PFSK-1 (cell line): ENCODE results near the gene MYH15. TPM values are rescaled to one million over a fixed set of nuclear protein-coding genes. Genes with fewer than 3 reads are reported as not detected.

Source experiments
- FOXP2 ChIP-seq: optimal IDR thresholded peaks from 2 replicates; pipeline ENCODE3; 2011; ENCODE audit warnings: borderline replicate concordance, control low read depth, inconsistent platforms; ENCODE audit not compliant: insufficient read depth; ENCODE audit errors: extremely low read length, extremely low read depth
- POLR2AphosphoS5 ChIP-seq: IDR thresholded peaks from 2 replicates; pipeline ENCODE4 v1.6.1; 2012; ENCODE audit warnings: low read depth, mild to moderate bottlenecking, control low read depth, low read length, moderate library complexity
- SIN3A ChIP-seq: IDR thresholded peaks from 2 replicates; pipeline ENCODE4 v1.6.1; 2012; ENCODE audit warnings: mild to moderate bottlenecking, low read length, moderate library complexity, borderline replicate concordance; ENCODE audit not compliant: insufficient read depth
- TAF1 ChIP-seq: IDR thresholded peaks from 2 replicates; pipeline ENCODE4 v1.6.1; 2012; ENCODE audit warnings: low read length, control low read depth, borderline replicate concordance; ENCODE audit not compliant: insufficient read depth
- polyA plus RNA-seq: library from polyadenylated mRNA; unstranded; fragments of >200 nt; gene quantifications from one replicate; pipeline ENCODE4 v1.2.1, GENCODE V29; 2012; ENCODE audit warnings: low read depth, missing spikeins; ENCODE audit not compliant: insufficient read length
- TF ChIP-seq, protein P1 (sequence below), 2 experiments: IDR thresholded peaks; 2 replicates each; pipeline versions ENCODE4 v1.6.1 to v1.8.0; 2011 to 2012; ENCODE audit warnings: low read depth in 2 of 2, low read length in 2 of 2, control low read depth in 1 of 2, inconsistent platforms in 1 of 2, mild to moderate bottlenecking in 1 of 2, moderate library complexity in 1 of 2; ENCODE audit not compliant: insufficient read depth in 1 of 2

The MYH15 gene
- polyA plus RNA-seq: 0.10 TPM

DNA sequence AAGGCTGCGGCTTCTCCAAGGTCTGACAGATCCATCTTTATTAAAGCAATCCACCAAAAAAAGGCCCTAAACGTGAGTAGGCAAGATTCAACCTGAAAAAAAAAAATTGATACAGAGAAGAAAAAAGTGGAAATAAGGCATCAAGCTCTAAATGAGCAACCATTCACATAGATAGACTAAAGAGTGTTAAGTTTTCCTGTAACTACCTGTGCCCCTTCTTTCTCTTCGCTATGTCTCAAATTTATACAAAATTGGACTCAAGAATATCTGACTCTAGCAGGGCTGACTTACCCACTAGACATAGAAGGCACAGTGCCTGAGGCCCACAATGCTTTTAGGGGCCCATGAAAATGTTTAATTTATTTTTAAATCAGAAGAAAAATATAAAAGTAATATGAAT is at the start of gene MYH15:
Gene MYH15, minus strand, starts transcription at position 101 of the 400 bp plus-strand sequence. Its CDS starts 66 bp downstream, at position 35.
- TF ChIP-seq POLR2AphosphoS5: no peak
- TF ChIP-seq, protein P1, sequence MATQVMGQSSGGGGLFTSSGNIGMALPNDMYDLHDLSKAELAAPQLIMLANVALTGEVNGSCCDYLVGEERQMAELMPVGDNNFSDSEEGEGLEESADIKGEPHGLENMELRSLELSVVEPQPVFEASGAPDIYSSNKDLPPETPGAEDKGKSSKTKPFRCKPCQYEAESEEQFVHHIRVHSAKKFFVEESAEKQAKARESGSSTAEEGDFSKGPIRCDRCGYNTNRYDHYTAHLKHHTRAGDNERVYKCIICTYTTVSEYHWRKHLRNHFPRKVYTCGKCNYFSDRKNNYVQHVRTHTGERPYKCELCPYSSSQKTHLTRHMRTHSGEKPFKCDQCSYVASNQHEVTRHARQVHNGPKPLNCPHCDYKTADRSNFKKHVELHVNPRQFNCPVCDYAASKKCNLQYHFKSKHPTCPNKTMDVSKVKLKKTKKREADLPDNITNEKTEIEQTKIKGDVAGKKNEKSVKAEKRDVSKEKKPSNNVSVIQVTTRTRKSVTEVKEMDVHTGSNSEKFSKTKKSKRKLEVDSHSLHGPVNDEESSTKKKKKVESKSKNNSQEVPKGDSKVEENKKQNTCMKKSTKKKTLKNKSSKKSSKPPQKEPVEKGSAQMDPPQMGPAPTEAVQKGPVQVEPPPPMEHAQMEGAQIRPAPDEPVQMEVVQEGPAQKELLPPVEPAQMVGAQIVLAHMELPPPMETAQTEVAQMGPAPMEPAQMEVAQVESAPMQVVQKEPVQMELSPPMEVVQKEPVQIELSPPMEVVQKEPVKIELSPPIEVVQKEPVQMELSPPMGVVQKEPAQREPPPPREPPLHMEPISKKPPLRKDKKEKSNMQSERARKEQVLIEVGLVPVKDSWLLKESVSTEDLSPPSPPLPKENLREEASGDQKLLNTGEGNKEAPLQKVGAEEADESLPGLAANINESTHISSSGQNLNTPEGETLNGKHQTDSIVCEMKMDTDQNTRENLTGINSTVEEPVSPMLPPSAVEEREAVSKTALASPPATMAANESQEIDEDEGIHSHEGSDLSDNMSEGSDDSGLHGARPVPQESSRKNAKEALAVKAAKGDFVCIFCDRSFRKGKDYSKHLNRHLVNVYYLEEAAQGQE (IDR thresholded peaks at IDR 0.05; ENCODE audit: insufficient read depth in 1 of 2, low read depth in 2 of 2, low read length in 2 of 2): no peak
- TF ChIP-seq FOXP2: no peak
- no peak for TF ChIP-seq TAF1
- TF ChIP-seq SIN3A: no peak

DNA sequence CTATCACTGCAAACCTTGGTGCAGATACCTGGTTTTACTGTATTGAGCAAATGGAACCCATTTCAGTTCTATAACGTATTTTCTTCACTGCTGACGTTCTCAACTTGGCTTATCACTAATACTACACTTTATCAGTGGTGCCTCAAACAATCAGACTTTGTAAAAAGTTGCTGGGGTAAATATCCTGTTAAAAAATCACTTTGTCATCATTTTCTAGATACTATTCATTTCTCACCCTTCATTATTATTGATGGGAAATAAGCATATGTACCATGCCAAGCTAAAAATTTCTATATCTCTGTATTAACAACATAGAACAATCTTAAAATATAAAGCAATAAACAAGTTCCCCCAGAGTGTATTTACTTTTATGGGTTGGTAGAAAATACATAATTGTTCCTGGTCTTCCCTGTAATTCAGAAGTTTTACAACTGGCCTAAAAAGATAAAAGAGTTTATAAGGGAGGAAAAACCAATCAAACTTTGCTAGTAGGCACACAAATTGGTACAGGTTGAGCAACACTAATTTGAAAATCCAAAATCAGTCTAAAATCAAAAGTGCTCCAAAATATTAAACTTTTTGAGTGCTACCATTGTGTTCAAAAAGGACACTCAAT is 45.7 kb upstream of the MYH15 start:
- TF ChIP-seq SIN3A (no peak), POLR2AphosphoS5 (no peak), FOXP2 (no peak), TAF1 (no peak)
- TF ChIP-seq, protein P1 (IDR thresholded peaks at IDR 0.05; ENCODE audit: insufficient read depth in 1 of 2, low read depth in 2 of 2, low read length in 2 of 2): no peak

DNA sequence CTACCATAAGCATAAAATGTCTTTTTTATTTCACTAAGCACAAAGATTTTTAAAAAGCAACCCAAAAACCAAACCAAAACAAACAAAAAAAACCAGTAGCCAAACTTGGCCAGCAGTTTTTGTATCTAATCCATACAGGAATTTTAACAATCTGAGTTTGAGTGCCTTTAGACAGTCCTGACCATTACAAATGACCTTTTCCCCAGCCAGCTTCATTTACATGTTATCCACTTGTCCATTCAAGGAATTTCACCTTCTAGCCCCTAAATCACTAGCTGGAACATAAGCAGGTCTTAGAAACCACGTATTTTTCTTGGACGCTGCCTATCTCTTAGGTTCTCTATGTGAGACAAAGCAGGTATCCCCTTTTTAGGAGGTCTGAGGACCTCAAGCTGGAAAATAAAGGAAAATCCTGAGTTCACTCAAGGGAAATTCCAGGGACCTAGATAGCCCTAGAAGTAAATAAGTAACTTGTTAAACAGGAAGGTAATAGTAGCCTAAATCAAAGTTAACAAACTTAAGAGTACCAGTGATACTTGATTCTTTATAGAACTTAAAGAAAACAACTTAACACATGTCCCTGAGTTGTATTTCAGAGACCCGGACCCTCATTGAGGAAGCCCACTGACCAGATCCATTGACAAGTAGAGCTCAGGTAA is 44.6 kb upstream of the MYH15 start:
- TF ChIP-seq FOXP2: no peak
- TF ChIP-seq POLR2AphosphoS5: no peak
- no peak for TF ChIP-seq TAF1
- no peak for TF ChIP-seq SIN3A
- TF ChIP-seq, protein P1 (IDR thresholded peaks at IDR 0.05; ENCODE audit: insufficient read depth in 1 of 2, low read depth in 2 of 2, low read length in 2 of 2): no peak

DNA sequence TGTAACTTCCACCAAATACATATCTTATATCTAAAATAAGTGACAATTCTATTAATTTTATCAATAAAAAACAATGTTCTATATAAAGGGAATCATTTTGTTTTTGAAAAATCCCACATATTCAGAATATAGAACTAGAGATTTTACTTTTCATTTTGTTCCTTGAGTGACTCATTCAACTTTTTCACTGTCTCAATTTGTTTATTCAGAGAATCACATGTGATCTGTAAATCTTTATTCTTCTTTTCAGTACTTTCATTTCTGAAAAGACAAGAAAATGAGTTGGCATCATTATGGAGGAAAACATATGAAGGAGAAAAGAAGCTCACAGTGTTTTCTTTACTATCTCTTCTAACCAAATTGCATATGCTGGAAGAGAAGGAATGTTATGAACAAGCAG is 43.8 kb upstream of the MYH15 start:
- no peak for TF ChIP-seq FOXP2
- TF ChIP-seq, protein P1 (IDR thresholded peaks at IDR 0.05; ENCODE audit: insufficient read depth in 1 of 2, low read depth in 2 of 2, low read length in 2 of 2): no peak
- TF ChIP-seq SIN3A: no peak
- no peak for TF ChIP-seq POLR2AphosphoS5
- no peak for TF ChIP-seq TAF1
